T-helper 22 cell (primary cell): ENCODE data around the gene LRRC9.
"Not testable (repeated sequence)": the region's sequence is repeated elsewhere in the genome, so short reads cannot be mapped to it uniquely, and the experiment has no call there.

Source experiments
- DNase-seq: peaks from one replicate; pipeline ENCODE4 v3.0.0-alpha.2; 2020; ENCODE audit warnings: low read depth

Gene LRRC9

DNA sequence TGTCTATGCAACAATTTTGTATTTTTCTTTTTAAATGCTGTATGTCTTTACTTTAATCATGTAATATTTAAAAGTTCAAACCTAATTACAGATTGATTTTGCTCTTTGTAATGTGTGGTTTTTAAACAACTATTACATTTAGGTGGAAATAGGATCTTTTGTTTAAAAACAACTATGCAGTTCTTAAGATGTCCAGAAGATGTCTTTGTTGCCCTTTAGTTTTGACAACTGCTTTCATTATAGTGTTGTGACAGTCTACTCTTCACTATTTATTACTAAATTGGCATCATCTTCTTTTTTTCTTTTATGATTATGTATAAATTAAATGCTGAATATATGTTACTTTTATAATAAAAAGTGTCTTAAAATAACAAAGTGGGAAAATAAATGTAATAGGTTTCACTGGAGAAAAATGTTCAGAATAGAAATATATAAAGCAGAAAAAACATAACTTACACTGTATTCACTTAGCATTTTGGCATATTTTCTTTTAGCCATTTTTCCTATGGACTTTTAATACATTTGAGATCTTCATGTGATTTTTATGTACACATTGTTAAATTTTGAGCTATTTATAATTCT lies 144.6 kb downstream of the LRRC9 start:
- no peak for DNase-seq

GRCh38 chr14:60067882-60068281 lies 147.9 kb downstream of the LRRC9 start:
- DNase-seq = no peak

DNA sequence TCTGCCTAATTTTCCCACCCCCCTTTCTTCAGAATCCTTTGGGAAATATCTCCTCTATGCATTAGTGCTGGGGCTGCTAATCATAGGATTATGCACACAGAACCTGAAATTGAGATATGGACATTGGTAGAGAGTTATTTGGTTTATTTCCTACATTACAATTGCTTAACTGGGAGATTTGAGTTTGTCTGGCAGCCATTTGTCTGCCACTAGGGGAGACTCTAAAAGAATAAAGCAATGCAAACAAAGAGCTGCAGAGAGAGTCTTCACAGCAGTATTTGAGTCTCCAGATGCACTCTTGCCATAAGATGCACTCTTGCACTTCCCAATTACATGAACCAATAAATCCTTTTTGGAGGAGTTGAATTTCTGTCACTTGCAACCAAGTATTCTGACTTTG lies 159.8 kb downstream of the LRRC9 start:
- DNase-seq = no peak

DNA sequence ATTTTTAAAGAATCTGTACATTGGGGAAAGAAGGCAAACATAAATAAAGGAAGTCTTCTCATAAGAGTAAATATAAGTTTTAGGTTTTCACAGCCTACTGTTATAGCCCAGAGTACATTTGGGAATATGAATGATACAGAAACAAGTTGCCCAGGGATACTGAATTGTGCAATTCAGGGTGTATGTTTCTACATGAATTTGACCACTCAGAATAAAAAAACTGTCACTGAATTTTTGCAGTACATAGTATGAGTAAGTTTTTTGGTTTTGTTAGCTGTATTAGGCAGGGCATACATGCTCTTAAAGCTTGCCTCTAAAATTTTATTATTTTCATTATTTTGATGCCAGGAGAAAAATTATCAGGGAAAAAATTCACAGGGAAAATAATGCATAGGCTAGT lies 165.1 kb downstream of the LRRC9 start:
- DNase-seq = no peak

DNA sequence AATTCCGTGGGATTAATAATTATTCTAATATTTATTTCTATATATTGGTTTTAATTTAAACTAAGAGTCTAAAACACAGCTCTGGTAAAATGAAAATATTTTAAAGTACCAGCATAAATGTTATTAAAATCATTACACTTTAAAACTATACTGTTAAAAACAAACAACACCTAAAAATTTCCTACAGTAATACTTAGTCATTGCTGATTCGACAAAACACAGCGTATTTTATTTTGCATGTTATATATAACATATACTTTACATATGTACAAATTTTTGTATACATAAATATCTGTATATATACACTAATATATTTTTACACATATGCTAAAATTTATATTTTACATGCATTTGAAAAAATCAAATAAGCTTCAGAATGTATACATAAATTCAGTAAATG lies 165.7 kb downstream of the LRRC9 start:
- DNase-seq = no peak

- no peak for DNase-seq
These were observed 167.7 kb downstream of the LRRC9 start for GRCh38 chr14:60087668-60088067.

- no peak for DNase-seq
These were observed 169.3 kb downstream of the LRRC9 start for GRCh38 chr14:60089221-60089620.

DNA sequence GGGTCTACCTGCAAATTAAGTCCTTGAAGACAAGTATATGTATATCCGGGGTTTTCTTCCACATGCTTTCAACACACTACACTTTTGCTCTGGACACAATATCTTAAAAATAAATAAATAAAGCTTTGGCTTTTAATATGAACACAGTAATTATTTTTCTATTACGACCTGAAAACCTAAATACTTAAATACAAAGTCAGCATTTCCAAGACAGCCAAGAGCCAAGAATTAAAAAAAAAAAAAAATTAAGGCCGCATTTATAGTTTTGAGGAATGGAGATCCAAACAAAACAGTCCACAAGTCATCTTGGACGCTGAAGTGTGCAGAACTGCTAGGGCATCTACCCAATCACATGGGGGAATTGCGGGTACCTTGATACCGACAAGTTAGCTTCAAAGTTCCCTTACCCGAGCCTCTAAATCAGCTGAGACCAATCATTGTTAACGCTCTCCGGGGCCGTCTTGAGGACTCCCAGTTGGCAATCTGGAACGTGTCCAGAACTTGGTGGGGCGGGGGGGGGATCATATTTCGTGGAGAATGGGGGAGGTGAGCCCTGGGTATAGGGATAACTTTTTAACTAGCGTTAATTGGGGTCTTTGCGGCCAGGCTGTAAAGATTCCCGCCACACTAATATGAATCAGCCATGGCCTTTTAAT lies 171.0 kb downstream of the LRRC9 start:
- no peak for DNase-seq

GRCh38 chr14:60091550-60092525 lies 171.9 kb downstream of the LRRC9 start, which contains the start of gene PCNX4:
PCNX4 (plus strand) TSS chr14:60091923; CDS start chr14:60107639, 15,716 bp downstream.
- DNase-seq = peak; percentile 92

DNA sequence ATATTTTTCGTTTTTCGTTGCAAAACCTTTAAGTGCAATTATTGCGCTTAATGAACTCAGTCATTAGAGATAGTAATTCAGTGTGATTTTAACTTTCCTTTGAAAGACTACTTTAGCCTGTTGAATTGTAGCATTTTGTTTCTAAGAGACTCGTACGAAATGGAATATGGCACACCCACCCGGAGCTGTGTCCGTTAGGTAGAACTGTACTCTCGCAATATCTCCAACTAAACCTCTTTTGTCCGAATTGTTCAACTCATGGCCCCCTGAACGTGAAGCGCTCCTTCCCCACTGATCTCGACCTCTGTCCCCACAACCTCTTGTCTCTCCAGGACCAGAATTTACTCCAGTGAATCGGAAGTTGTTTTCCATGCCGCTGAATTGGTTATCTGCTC lies 172.6 kb downstream of the LRRC9 start:
- DNase-seq = no peak

DNA sequence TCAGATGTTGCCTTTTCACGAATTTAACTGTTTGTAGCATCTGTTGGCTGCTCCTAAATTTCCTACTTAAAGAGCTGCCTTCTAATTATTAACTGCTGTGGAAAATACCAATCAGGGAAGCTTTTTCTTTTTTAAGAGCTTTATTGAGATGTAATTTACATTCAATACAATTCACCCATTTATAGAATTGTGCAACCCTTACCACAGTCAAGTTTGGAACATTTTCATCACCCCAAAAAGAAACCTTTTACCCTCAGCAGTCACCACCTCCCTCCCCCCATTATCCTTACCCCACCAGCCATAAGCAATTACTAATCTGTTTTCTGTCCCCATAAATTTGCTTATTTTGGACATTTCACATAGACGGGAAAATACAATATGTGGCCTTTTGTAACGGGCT lies 173.1 kb downstream of the LRRC9 start:
- DNase-seq = no peak

DNA sequence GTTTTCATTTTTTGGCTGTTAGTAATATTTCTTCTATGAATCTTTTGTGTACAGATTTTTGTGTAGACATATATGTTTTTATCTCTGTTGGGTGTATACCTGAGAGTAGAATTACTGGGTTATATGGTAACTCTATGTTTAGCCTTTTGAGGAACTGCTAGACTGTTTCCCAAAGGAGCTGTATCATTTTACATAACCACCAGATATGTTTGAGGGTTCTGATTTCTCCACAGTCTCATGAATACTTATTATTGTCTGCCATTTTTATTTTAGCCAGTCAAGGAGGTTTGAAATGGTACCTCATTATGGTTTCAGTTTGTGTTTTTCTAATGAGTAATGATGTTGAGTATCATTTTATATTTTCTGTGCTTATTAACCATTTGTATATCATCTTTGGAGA lies 173.7 kb downstream of the LRRC9 start:
- no peak for DNase-seq

DNA sequence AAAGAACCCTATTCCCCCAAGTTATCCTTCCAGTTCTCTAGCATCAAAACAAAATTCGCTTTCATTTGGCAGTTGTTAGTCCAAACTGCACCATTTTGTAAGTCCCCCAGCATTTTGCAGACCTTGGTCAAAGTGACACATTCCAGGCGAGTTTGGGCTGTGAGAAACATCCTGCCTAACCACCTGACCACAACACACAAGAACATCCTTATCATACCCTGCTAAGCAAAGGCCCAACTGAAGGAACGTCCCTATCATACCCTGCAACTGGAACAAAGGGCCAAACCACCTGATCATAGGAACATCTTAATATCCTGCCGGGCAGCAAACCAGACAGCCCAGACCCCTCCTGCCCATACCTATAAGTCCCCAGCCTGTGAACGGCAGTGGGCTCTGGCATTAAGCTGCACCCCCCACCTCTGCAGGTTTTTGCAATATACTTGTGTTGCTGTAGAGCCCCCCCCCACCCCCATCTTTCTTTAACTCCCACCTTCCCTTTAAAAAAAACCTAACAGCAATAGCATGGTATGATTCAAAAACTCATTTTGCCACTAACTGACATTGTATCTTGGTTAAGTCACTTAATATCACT lies 174.5 kb downstream of the LRRC9 start:
- no peak for DNase-seq

DNA sequence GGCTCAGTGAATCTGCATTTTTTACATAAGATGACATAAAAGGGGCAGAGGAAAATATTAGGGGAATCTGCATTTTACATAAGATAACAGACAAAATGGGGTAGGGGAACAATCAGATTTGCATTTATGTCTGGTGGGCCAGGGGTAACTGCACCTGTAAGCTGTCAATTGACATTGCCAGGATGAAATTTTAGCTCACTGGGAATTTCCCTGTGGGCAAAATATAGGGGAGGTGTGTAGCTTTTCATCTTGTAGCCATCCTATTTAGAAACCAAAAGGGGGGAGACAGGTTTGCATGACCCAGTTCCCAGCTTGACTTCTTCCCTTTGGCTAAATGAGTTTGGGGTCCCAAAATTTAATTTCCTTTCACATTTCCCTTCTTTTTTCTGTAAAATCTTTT lies 175.3 kb downstream of the LRRC9 start:
- DNase-seq = no peak

GRCh38 chr14:60095781-60096450 lies 176.0 kb downstream of the LRRC9 start:
- no peak for DNase-seq

- DNase-seq = no peak
These were observed 178.0 kb downstream of the LRRC9 start for GRCh38 chr14:60097974-60098373.

GRCh38 chr14:60099855-60100254 lies 179.9 kb downstream of the LRRC9 start:
- DNase-seq = not testable (repeated sequence)

DNA sequence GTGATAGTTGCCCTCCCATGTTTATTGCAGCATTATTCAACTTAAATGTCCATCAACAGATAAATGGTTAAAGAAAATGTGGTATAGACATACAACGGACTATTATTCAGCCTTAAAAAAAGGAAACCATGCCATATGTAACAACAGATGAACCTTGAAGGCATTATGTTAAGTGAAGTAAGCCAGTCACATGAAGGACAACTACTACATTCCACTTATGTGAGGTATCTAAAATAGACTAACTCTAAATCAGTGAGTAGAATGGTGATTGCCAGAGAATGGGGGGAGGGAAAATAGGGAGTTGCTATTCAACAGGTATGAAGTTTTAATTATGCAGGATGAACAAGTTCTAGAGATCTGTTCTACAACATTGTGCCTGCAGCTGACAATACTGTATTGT lies 181.8 kb downstream of the LRRC9 start:
- no peak for DNase-seq

GRCh38 chr14:60102389-60102788 lies 182.4 kb downstream of the LRRC9 start:
- no peak for DNase-seq

DNA sequence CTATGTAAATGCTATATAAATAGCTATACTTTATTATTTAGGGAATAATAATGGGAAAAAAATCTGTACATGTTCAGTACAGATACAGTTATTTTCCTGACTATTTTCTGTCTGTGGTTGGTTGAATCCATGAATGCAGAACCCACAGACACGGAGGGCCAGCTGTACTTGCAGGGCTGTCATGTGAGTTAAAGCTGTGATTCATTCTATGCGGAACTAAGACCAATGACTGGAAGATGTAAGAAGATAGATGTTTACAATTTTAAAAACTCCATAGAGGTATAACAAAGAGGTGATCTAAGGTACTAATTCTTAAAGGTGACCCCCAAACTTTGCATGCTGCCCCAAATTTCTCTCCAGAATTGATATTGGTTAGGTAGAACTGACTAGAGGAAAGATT lies 186.4 kb downstream of the LRRC9 start:
- DNase-seq = no peak

GRCh38 chr14:60107477-60107876 lies 187.5 kb downstream of the LRRC9 start:
- no peak for DNase-seq

GRCh38 chr14:60111732-60112131 lies 191.8 kb downstream of the LRRC9 start:
- no peak for DNase-seq
